Measurements from ENCODE around the gene DLG2.
"Not testable (repeated sequence)": the region's sequence is repeated elsewhere in the genome, so short reads cannot be mapped to it uniquely, and the experiment has no call there.

The DLG2 gene

GRCh38 chr11:84901991-84902390 lies 725.2 kb downstream of the DLG2 start:
- no peak for DNase-seq (ENCODE audit: low spot score)

GRCh38 chr11:84899740-84900139 lies 727.4 kb downstream of the DLG2 start:
- DNase-seq (ENCODE audit: low spot score): no peak

GRCh38 chr11:84899134-84899533 lies 728.0 kb downstream of the DLG2 start:
- no peak for DNase-seq (ENCODE audit: low spot score)

- no peak for DNase-seq (ENCODE audit: low spot score)
Measured at GRCh38 chr11:84894666-84895065, 732.5 kb downstream of the DLG2 start.

- DNase-seq (ENCODE audit: low spot score): no peak
Measured at GRCh38 chr11:84890676-84891075, 736.5 kb downstream of the DLG2 start.

GRCh38 chr11:84889556-84889955 lies 737.6 kb downstream of the DLG2 start:
- no peak for DNase-seq (ENCODE audit: low spot score)

GRCh38 chr11:84887055-84887629 lies 740.0 kb downstream of the DLG2 start:
- no peak for DNase-seq (ENCODE audit: low spot score)

- DNase-seq (ENCODE audit: low spot score): no peak
Measured at GRCh38 chr11:84886344-84886743, 740.8 kb downstream of the DLG2 start.

- no peak for DNase-seq (ENCODE audit: low spot score)
Measured at GRCh38 chr11:84884836-84885235, 742.3 kb downstream of the DLG2 start.

- no peak for DNase-seq (ENCODE audit: low spot score)
Measured at GRCh38 chr11:84882056-84882455, 745.1 kb downstream of the DLG2 start.

GRCh38 chr11:84871116-84871515 lies 756.0 kb downstream of the DLG2 start:
- DNase-seq (ENCODE audit: low spot score): no peak

- no peak for DNase-seq (ENCODE audit: low spot score)
Measured at GRCh38 chr11:84870486-84870885, 756.7 kb downstream of the DLG2 start.

- DNase-seq (ENCODE audit: low spot score): no peak
Measured at GRCh38 chr11:84866922-84867321, 760.2 kb downstream of the DLG2 start.

- DNase-seq (ENCODE audit: low spot score): no peak
Measured at GRCh38 chr11:84865791-84866535, 761.2 kb downstream of the DLG2 start.

- no peak for DNase-seq (ENCODE audit: low spot score)
Measured at GRCh38 chr11:84865257-84865656, 761.9 kb downstream of the DLG2 start.

GRCh38 chr11:84857746-84858145 lies 769.4 kb downstream of the DLG2 start:
- DNase-seq (ENCODE audit: low spot score): no peak

GRCh38 chr11:84855508-84856245 lies 771.5 kb downstream of the DLG2 start:
- DNase-seq (ENCODE audit: low spot score): no peak

- DNase-seq (ENCODE audit: low spot score): no peak
Measured at GRCh38 chr11:84854498-84854880, 772.7 kb downstream of the DLG2 start.

GRCh38 chr11:84853841-84854497 lies 773.2 kb downstream of the DLG2 start:
- no peak for DNase-seq (ENCODE audit: low spot score)

- DNase-seq (ENCODE audit: low spot score): no peak
Measured at GRCh38 chr11:84847842-84848241, 779.3 kb downstream of the DLG2 start.

GRCh38 chr11:84840201-84840600 lies 786.9 kb downstream of the DLG2 start:
- DNase-seq (ENCODE audit: low spot score): not testable (repeated sequence)

GRCh38 chr11:84837402-84838069 lies 789.6 kb downstream of the DLG2 start:
- no peak for DNase-seq (ENCODE audit: low spot score)
